ENCODE results near the gene IGFL4. TPM values are rescaled to one million over a fixed set of nuclear protein-coding genes. Genes with fewer than 3 reads are reported as not detected.

IGFL4 gene
- total and polyA plus RNA-seq, 2 of the 4 experiments (the other 2 are of a cell fraction): not detected

GRCh38 chr19:46020819-46021125 is 20.0 kb downstream of the IGFL4 start:
- H3K18ac ChIP-seq (ENCODE audit: low read depth, low read length): no peak overlapping the region
- no peak overlapping the region for H3K23ac ChIP-seq (ENCODE audit: low read depth, low read length)
- peaks cover 3% of the 10 kb centered on the region; the same call in 1 of the 2 replicates for H3K9me1 ChIP-seq (ENCODE audit: insufficient read depth, low read length)
- no peak overlapping the region for H2BK5ac ChIP-seq (ENCODE audit: low read depth, low read length, poor library complexity, severe bottlenecking)
- H4K5ac ChIP-seq (ENCODE audit: low read depth, low read length): no peak overlapping the region
- no peak overlapping the region for H2AK9ac ChIP-seq (replicated peaks; ENCODE audit: low read depth, low read length, poor library complexity)
- H4K20me1 ChIP-seq (ENCODE audit: insufficient read depth, low read length): peaks cover 11% of the 10 kb centered on the region
- no peaks in the 10 kb centered on the region for H3K79me1 ChIP-seq (ENCODE audit: low read depth in 1 of 2, low read length in 2 of 2)
- no peak overlapping the region for H2AFZ ChIP-seq (replicated peaks; ENCODE audit: low read length, poor library complexity)
- no peak overlapping the region for H2BK120ac ChIP-seq (ENCODE audit: low read depth, low read length)
- ChIA-PET CTCF (no interaction called here), POLR2A (ENCODE audit: unreplicated experiment) (no interaction called here)
- 84% methylated on average over 5 of the region's 7 CpGs; no CpG with 5 or more reads in 1 of the 2 experiments for WGBS, 2 experiments (ENCODE audit: extremely low coverage in 2 of 2, insufficient read length in 1 of 2)
- no peak overlapping the region for H3K9ac ChIP-seq (ENCODE audit: low read depth, low read length)
- in situ Hi-C loops (cut with MboI; ENCODE audit: low sequenced_read_pairs): loop anchor here (10.0 kb wide), 1 partner anchor 54 kb away; no protein-coding TSS in a partner anchor
- peaks cover 4% of the 10 kb centered on the region; the same call in 1 of the 2 replicates for H3K4me1 ChIP-seq (ENCODE audit: control insufficient read depth, insufficient read depth, low read length)
- no peak overlapping the region for H3K56ac ChIP-seq (ENCODE audit: extremely low read depth, insufficient read depth, low read length)
- intact Hi-C loops (cut with micrococcal nuclease): no loop called here
- no peak overlapping the region for H4K8ac ChIP-seq (ENCODE audit: low read depth in 2 of 2, low read length in 2 of 2)
- H3K14ac ChIP-seq (replicated peaks; ENCODE audit: low read depth, low read length): no peak overlapping the region
- no peak overlapping the region for H2AK5ac ChIP-seq (ENCODE audit: low read depth, low read length)
- no peak overlapping the region for H3K27ac ChIP-seq (ENCODE audit: insufficient read depth, low read length)
- no peak overlapping the region for H4K91ac ChIP-seq (ENCODE audit: insufficient read depth, low read depth, low read length)
- dilution Hi-C loops (cut with HindIII; ENCODE audit: low sequenced_read_pairs, unreplicated experiment): no loop called here
- H3K9me3 ChIP-seq (ENCODE audit: control insufficient read depth, insufficient read depth, low read length): no peaks in the 10 kb centered on the region
- H2BK15ac ChIP-seq (ENCODE audit: low read depth, low read length): no peak overlapping the region
- H3K4me2 ChIP-seq (ENCODE audit: low read depth, low read length): no peak overlapping the region
- no peak for TF ChIP-seq MAFK (IDR thresholded peaks at IDR 0.05; ENCODE audit: low read depth, low read length)
- TF ChIP-seq, protein P1, sequence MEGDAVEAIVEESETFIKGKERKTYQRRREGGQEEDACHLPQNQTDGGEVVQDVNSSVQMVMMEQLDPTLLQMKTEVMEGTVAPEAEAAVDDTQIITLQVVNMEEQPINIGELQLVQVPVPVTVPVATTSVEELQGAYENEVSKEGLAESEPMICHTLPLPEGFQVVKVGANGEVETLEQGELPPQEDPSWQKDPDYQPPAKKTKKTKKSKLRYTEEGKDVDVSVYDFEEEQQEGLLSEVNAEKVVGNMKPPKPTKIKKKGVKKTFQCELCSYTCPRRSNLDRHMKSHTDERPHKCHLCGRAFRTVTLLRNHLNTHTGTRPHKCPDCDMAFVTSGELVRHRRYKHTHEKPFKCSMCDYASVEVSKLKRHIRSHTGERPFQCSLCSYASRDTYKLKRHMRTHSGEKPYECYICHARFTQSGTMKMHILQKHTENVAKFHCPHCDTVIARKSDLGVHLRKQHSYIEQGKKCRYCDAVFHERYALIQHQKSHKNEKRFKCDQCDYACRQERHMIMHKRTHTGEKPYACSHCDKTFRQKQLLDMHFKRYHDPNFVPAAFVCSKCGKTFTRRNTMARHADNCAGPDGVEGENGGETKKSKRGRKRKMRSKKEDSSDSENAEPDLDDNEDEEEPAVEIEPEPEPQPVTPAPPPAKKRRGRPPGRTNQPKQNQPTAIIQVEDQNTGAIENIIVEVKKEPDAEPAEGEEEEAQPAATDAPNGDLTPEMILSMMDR (conservative IDR thresholded peaks at IDR 0.05; ENCODE audit: low read depth, low read length): no peak
- no peak for TF ChIP-seq FOS (IDR thresholded peaks at IDR 0.05; ENCODE audit: low read depth, low read length)
- TF ChIP-seq MXI1 (IDR thresholded peaks at IDR 0.05; ENCODE audit: borderline replicate concordance, low read depth, low read length): no peak
- TF ChIP-seq RFX5 (IDR thresholded peaks at IDR 0.05; ENCODE audit: low read depth, low read length): no peak
- TF ChIP-seq RAD21 (IDR thresholded peaks at IDR 0.05; ENCODE audit: low read length): no peak
- TF ChIP-seq MAZ (IDR thresholded peaks at IDR 0.05; ENCODE audit: borderline replicate concordance, low read depth, low read length): no peak
- no peak for TF ChIP-seq CEBPB (IDR thresholded peaks at IDR 0.05; ENCODE audit: low read depth, low read length)
- TF ChIP-seq BHLHE40 (IDR thresholded peaks at IDR 0.05; ENCODE audit: low read depth, low read length): no peak
- TF ChIP-seq SMC3 (IDR thresholded peaks at IDR 0.05; ENCODE audit: low read depth, low read length): no peak
- TF ChIP-seq RCOR1 (IDR thresholded peaks at IDR 0.05; ENCODE audit: insufficient replicate concordance, low read length): no peak
- TF ChIP-seq ELK1 (IDR thresholded peaks at IDR 0.05; ENCODE audit: borderline replicate concordance, low read depth, low read length): no peak
- TF ChIP-seq POLR2A (IDR thresholded peaks at IDR 0.05; ENCODE audit: low read depth, low read length): no peak
- TF ChIP-seq CHD1 (IDR thresholded peaks at IDR 0.05; ENCODE audit: low read depth, low read length): no peak
- DNase-seq: no peak
- no peaks in the 10 kb centered on the region for H3K36me3 ChIP-seq (ENCODE audit: control insufficient read depth, insufficient read depth, low read length)
- ATAC-seq (ENCODE audit: low read depth): no peak
- peaks cover 8% of the 10 kb centered on the region for H3K27me3 ChIP-seq (ENCODE audit: control insufficient read depth, insufficient read depth, low read length)
- BruUV-seq (replicated peaks): no TSS peak
- H3K4ac ChIP-seq (ENCODE audit: low read depth, low read length): no peak overlapping the region
- no peak overlapping the region for H3K4me3 ChIP-seq (ENCODE audit: insufficient read depth, low read depth, low read length)
- no peak overlapping the region for H2BK20ac ChIP-seq (ENCODE audit: low read depth, low read length)
